ENCODE measurements around the gene PNLDC1. TPM values are rescaled to one million over a fixed set of nuclear protein-coding genes. Genes with fewer than 3 reads are reported as not detected.
"Not testable (repeated sequence)": the region's sequence is repeated elsewhere in the genome, so short reads cannot be mapped to it uniquely, and the experiment has no call there.

The PNLDC1 gene
- total RNA-seq, 1 experiment from 2014 or later = not detected

DNA sequence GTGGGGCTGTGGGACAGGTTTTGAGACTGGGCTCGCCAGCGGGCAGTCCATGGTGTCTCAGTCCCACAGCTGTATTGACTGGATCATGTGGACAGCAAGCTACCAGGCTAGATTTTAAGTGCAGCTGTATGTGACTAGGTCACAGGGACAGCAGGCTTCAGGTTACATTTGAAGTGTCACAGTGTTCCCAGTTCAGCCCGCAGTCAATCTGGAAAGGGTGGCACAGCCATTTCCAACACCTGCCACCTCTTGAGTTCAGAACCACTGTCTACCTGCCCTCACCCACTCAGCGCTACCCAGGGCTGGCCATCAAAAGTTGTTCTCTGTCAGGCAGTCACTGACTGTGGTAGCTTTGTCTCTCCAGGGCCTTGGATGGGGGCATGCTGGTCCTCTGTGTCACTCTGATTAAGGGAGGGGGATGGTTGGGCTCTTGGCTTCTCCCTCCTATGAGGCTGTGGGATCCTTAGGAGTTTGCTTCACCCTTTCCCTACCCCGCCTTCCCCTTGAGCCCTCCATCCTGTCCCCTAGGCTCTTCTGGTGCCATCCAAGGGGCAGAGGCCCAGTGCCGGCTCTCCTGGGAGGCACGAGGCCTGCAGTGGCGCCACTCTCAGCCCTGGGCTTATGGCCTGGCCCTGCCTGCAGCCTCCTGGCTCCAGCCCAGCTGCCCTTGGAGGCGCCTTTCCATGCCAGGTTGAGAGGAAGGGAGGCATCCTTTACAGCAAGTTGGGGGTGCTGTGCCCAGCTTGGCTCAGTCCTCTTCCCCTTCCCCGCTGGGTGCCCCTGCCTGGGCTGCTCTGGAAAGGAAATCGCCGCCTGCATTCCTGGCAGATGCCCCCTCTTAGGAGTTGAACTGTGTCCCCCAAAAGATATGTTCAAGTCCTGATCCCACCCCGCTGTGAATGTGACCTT lies 44.9 kb downstream of the PNLDC1 start:
- no peak for DNase-seq (ENCODE audit: low read depth)

DNA sequence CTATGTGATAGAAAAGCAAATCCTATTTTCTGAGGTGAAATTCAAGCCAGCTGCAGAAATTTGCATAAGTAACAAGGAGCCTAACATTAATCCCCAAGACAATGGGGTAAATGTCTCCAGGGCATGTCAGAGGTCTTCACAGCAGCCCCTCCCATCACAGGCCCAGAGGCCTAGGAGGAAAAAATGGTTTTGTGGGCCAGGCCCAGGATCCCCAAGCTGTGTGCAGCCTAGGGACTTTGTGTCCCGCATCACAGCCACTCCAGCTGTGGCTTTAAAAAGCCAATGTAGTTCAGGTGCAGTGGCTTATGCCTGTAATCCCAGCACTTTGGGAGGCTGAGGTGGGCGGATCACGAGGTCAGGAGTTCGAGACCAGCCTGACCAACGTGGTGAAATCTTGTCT lies 48.5 kb downstream of the PNLDC1 start:
- DNase-seq (ENCODE audit: low read depth) = not testable (repeated sequence)

DNA sequence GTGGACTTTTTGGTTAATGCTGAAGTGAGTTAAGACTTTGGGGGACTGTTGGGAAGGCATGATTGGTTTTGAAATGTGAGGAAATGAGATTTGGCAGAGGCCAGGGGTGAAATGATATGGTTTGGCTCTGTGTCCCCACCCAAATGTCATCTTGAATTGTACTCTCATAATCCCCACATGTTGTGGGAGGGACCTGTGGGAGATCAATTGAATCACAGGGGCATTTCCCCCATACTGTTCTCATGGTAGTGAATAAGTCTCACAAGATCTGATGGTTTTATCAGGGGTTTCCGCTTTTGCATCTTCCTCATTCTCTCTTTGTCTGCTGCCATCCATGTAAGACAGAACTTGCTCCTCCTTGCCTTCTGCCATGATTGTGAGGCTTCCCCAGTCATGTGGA lies 49.8 kb downstream of the PNLDC1 start:
- DNase-seq (ENCODE audit: low read depth) = not testable (repeated sequence)

DNA sequence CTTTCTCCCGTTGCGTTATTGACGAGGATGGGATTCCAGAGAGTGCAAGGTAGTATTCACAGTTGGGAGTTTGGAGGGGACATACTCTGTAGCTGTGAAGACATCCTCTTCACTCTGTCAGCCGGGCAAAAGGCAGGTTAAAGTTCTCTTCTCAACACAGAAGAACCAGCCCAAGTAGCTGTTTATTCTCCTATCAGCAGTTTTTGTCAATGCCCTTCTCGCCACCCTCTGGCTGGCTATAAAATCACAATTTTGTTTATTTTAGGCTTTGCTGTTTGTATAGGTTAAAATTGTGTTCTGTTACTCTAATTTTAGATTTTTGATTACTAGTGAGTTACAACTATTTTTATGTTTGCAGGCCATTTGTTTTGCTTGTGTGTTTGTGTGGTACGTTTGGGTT lies 52.8 kb downstream of the PNLDC1 start:
- DNase-seq (ENCODE audit: low read depth) = no peak

DNA sequence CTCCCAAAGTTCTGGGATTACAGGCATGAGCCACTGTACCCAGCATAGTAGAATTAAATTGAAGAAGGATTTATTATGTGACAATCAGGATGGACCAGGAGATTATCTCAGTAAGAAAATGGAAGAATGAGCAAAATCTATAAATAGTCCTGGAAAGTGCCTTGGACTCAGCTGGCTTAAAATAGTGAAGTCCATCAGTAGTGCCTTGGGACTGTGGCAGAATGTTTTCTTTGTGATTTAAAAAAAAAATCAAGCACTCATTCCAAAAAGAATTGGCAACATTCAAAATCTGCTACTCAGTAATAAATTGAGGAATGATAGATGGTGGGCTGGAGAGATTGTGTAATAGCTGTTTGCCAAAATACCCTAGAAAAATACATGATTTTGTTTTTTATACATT lies 53.7 kb downstream of the PNLDC1 start:
- DNase-seq (ENCODE audit: low read depth) = no peak

DNA sequence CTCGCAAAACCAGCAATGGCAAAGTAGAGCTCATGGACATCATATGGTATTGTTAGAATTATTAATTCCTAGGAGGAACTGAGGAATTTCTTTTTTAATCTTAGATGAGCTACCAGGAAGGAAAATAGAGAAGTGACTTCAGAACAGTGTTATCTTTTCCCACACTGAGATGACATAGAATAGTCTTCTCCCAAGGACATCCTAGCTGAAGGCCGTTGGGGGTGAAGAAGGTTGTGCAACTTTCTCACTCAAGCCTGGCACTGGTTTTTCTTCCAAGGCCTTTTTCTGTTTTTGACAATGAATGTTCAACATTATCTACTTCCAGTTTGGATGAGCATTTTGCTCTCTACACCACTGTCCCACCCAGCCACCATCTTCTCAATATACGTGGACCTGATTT lies 54.9 kb downstream of the PNLDC1 start:
- no peak for DNase-seq (ENCODE audit: low read depth)

DNA sequence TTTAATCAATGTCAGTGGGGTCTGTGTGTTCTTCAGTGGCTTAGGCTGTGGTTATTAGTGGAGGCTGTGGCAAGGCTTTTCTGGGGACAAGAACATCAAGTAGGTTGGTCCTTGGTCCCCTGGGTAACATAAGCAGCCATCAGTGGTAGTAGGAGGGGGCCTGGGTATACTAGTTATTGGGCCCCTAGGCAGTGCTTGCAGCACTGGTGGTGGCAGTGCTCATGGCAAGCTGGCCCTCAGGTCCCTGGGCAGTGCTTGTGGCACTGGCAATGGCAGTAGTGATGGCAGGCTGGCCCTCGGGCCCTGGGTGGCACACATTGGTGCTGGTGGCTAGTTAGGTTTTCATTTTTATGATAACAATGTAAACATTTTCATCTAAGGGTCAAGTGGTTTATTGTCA lies 58.2 kb downstream of the PNLDC1 start:
- no peak for DNase-seq (ENCODE audit: low read depth)

DNA sequence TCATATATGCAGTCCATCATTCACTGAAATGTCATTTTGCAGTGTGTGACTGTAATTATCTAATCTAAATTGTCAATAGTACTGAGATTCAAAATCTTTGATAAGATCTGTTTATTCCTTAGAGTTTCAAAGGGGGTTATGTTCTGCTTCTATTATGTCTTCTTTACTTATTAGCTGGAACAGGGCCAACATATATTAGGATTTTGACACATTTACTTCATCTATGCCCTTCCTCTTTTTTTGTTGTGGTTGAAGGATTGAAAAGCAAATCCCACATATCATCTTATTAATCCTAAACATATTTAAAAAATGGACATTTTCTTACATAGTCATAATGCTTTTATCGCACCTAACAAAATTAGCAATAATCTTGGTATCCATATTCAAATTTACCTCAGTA lies 60.4 kb downstream of the PNLDC1 start:
- no peak for DNase-seq (ENCODE audit: low read depth)

DNA sequence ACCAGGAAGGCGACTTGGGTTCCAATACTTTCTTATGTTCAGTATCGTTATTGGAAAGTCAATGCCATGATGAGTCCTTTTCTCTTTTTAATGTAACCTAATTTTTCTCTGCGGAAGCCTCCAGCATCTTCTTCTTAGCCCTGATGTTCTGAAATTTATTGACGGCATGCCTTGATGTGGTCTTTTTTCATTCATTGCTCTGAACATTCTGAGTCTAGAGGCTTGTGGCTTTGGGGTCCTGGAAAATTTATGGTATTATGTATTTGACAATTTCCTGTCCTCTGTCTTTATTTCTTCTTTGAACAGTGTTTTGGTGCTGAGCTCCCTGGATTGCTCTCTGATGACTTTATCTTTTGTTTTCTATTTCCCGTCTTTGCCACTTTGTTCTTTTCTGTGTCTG lies 62.0 kb downstream of the PNLDC1 start:
- DNase-seq (ENCODE audit: low read depth) = no peak

DNA sequence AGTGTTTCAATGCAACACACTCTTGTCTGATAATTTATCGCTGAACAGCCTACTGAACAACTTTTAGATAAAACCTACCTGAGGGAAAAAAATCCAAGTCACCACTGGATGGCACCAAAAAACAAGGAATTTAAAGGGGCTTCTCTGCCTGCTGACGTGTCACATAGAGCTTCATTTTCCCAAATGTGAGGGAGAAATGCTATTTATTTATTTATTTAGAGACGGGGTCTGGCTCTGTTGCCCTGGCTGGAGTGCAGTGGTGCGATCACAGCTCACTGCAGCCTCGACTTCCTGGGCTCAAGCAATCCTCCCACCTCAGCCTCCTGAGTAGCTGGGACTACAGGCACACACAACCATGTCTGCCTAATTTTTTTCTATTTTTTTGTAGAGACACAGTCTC lies 63.3 kb downstream of the PNLDC1 start:
- DNase-seq (ENCODE audit: low read depth) = peak; percentile 67

DNA sequence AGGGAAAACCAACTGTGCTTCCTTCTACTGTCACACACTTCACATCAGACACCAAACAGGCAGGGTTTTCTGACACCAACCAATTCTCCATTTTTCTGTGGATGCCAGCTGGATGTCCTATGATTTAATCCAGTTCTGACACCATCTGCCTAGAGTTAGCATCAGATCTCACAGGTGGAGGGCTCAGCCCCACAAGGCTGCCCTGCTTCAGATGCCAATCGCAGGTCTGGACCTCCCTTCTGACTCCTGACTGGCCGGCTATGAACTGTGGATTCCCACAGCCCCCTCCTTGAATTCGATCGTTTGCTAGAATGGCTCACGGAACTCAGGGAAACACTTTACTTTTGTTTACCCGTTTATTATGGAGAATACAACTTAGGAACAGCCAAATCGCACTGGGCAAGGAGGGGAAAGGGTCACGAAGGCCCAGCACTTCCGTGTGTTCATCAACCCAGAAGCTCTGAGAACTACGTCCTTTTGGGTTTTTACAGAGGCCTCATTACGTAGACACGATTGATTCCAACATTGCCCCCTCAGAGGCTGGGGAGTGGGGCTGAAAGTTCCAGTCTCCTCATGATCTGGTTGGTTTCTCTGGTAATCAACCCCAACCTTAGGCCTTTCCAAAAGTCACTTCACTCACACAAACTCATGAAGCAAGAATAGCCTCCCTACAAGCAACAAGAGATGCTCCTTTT lies 65.3 kb downstream of the PNLDC1 start:
- no peak for DNase-seq (ENCODE audit: low read depth)

DNA sequence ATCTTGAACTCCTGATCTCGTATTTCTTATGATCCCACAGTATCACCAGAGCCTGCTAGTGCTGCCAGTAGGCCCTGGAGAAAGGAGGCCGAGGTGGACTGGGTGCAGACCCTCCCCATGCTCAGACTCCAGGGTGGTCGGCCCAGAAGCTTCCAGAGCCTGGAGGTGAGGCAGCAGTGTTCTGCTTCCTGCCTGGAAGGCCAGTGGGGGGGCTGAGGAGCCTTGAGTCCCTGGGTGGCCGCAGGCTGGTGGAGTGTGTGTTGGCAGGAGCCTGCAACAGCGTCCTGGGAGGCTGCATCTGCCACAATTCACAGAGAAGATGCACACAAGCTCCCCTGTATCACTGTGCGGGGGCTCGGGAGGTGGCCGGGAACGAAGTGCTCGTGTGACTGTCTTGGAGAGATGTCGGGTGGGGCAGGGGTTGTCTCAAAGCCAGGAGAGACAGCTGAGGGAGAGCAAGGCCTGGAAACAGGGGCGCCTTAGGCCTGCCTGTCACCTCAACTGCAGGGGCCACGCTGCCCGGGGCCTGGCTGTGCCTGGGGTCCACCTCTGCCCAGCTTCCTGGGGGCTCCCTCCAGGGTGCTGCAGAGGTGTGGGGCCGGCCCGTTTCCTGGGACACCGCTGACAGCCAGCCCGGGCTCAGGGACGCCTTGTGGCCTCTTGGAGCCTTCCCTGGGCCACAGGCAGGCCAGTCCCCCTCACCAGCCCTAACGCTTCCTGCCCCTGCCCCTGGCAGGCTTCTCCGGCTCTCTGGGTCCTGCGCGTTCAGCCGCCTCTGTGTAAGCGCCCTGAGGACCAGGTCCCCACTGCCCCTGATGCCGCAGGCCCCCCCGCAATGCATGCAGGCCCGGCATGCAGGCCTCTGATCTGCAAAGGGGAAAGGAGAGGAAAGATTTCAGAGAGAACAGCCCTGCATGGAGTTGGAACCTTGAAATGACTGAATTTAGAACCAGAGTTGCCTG lies 66.5 kb downstream of the PNLDC1 start:
- DNase-seq (ENCODE audit: low read depth) = no peak

Small RNAs within 50 kb of the gene (small RNA-seq; reads per million reads assigned to genes)
- gene SNORA20 (53.6 reads per million, percentile 95 among the genes with 10 or more reads in this experiment), gene SNORA29 (not detected)

Other genes starting within 250 kb of the PNLDC1 start
- gene SOD2, start 107.0 kb upstream of the PNLDC1 start, total RNA-seq (2014; rRNA removed; shearing (Covaris generic)) = 53.5 and 60.2 TPM in 2 replicates
- gene WTAP, start 72.8 kb upstream of the PNLDC1 start, total RNA-seq (2014; rRNA removed; shearing (Covaris generic)) = 100 and 114 TPM in 2 replicates
- gene ACAT2, start 38.2 kb upstream of the PNLDC1 start, total RNA-seq (2014; rRNA removed; shearing (Covaris generic)) = 97.0 and 99.1 TPM in 2 replicates
- gene TCP1, start 10.7 kb upstream of the PNLDC1 start, total RNA-seq (2014; rRNA removed; shearing (Covaris generic)) = 438 and 555 TPM in 2 replicates
- gene MRPL18, start 9.8 kb upstream of the PNLDC1 start, total RNA-seq (2014; rRNA removed; shearing (Covaris generic)) = 144 and 155 TPM in 2 replicates
- gene MAS1, start 90.7 kb downstream of the PNLDC1 start, total RNA-seq (2014; rRNA removed; shearing (Covaris generic)) = not detected in 2 replicates
- gene IGF2R, start 168.8 kb downstream of the PNLDC1 start, total RNA-seq (2014; rRNA removed; shearing (Covaris generic)) = 38.1 and 39.1 TPM in 2 replicates

All from HT1080 (cell line).